Heart left ventricle (tissue), 13 donors: Measurements from ENCODE around the gene LMTK3.

Experiments
- CTCF ChIP-seq, 12 donors: fragments of 200-600 bp; sonication (generic) in 4 of 12; IDR thresholded peaks; one replicate each; pipeline versions ENCODE4 v1.5.0 to v1.8.0; 2018 to 2022; ENCODE audit warnings: antibody characterized with exemption in 12 of 12, mild to moderate bottlenecking in 5 of 12
- POLR2A ChIP-seq, 2 donors: fragments of 450-650 bp; IDR thresholded peaks; one replicate each; pipeline ENCODE4 v1.6.1; 2017; ENCODE audit warnings: antibody characterized with exemption in 2 of 2, mild to moderate bottlenecking in 2 of 2, moderate library complexity in 2 of 2
- donor health status: ischemic (EF 13 %, LVEDD 7.1; RV severe dilation, severe dysfunction).
- donor health status: DM: no; HTN: yes; CAD: no.
- donor health status: DM: no; HTN: no; CAD: no.
- donor health status: ischemic (EF 25% LVEDD 6.9; RV normal size, moderate dysfunction).
- donor health status: ischemic (EF 25% LVEDD 5.7; RV mildly dilated, moderate dysfunction).
- donor health status: ischemic (EF 35%, LVEDD 5.7; RV mildly dilated, moderate dysfunction).
- donor health status: nonischemic (EF 11% LVEDD 7.7; RV severe dilation, severe dysfunction).
- donor health status: DM: yes; HTN: yes; CAD: no.
- donor health status: PGD.
- donor health status: ischemic (EF 29% LVEDD 5.4; RV normal size, mild dysfunction).
- donor health status: nonischemic (EF 23%, LVEDD 6.1; RV moderate dilation, normal function).

- TF ChIP-seq CTCF (IDR thresholded peaks at IDR 0.05), result no peak
- no peak for TF ChIP-seq POLR2A (IDR thresholded peaks at IDR 0.05)
These were observed 29.6 kb downstream of the LMTK3 start for GRCh38 chr19:48481846-48482639.
